H1 (cell line): ENCODE results near the gene ZIC1.

Source experiments
- BRCA1 ChIP-seq: IDR thresholded peaks from 2 replicates; pipeline ENCODE4 v1.6.1; 2012; ENCODE audit warnings: low read depth, low read length, improper control_type of control experiment
- EGR1 ChIP-seq: IDR thresholded peaks from 2 replicates; pipeline ENCODE4 v1.6.1; 2011; ENCODE audit warnings: low read depth, low read length, borderline replicate concordance
- EZH2 ChIP-seq: fragments of 200-600 bp; sonication (generic); IDR thresholded peaks from 2 replicates; pipeline ENCODE4 v1.7.1; 2012; ENCODE audit warnings: low read depth, mild to moderate bottlenecking, moderate library complexity, low read length, inconsistent platforms; ENCODE audit not compliant: severe bottlenecking
- NRF1 ChIP-seq: IDR thresholded peaks from 2 replicates; pipeline ENCODE4 v1.6.1; 2011; ENCODE audit warnings: mild to moderate bottlenecking, low read depth, low read length, improper control_type of control experiment
- POLR2AphosphoS5 ChIP-seq: IDR thresholded peaks from 2 replicates; pipeline ENCODE4 v1.6.1; 2011; ENCODE audit warnings: low read depth, low read length
- RAD21 ChIP-seq, 2 experiments: IDR thresholded peaks in 1 of 2; conservative IDR thresholded peaks in 1 of 2; 2 replicates each; pipeline ENCODE4 v1.6.1; 2011; ENCODE audit warnings: low read depth in 2 of 2, low read length in 2 of 2, improper control_type of control experiment in 1 of 2, inconsistent platforms in 1 of 2, mild to moderate bottlenecking in 1 of 2, moderate library complexity in 1 of 2
- SP2 ChIP-seq: IDR thresholded peaks from 2 replicates; pipeline ENCODE4 v1.6.1; 2012; ENCODE audit warnings: mild to moderate bottlenecking, low read length, inconsistent platforms
- TEAD4 ChIP-seq: IDR thresholded peaks from 2 replicates; pipeline ENCODE4 v1.6.1; 2012; ENCODE audit warnings: low read depth, low read length, inconsistent platforms, mixed read lengths
- TF ChIP-seq, protein P1 (sequence below): IDR thresholded peaks from 2 replicates; pipeline ENCODE4 v1.6.1; 2012; ENCODE audit warnings: inconsistent platforms
- TF ChIP-seq, protein P2 (sequence below), 3 experiments: IDR thresholded peaks; 1 replicate in 2 of 3; 2 replicates in 1 of 3; pipeline versions ENCODE4 v1.5.1 to v1.6.1; 2011; ENCODE audit warnings: low read length in 3 of 3, mild to moderate bottlenecking in 3 of 3, inconsistent platforms in 2 of 3, low read depth in 1 of 3, moderate library complexity in 1 of 3; ENCODE audit not compliant: insufficient read depth in 1 of 3; ENCODE audit errors: control extremely low read depth in 1 of 3

DNA sequence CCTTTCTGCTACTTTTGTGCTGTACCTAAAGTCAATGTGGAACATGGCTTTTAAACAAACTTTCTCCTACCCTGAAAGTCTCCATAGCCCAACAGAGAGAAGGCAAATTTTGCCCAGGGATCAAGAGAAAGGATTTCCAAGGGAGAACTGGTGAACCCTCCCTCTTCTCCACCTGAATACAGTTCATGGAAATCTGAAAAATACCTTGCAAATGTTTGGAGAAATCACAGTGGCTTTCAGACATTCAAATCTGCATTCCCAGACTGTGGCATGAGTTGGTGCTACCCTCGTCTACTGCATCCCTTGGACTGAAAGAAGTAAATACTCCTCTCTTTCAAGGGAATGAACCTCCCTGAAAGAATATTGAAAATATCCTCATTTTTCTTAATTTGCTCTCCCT, 41.5 kb upstream of the ZIC1 start:
- TF ChIP-seq, protein P1, sequence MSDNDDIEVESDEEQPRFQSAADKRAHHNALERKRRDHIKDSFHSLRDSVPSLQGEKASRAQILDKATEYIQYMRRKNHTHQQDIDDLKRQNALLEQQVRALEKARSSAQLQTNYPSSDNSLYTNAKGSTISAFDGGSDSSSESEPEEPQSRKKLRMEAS = no peak
- TF ChIP-seq NRF1 (no peak), RAD21 (IDR thresholded peaks at IDR 0.05 in 1 of 2, conservative IDR thresholded peaks at IDR 0.05 in 1 of 2; ENCODE audit: low read depth in 2 of 2, low read length in 2 of 2) (no peak), BRCA1 (no peak), SP2 (no peak), POLR2AphosphoS5 (no peak), EZH2 (no peak), EGR1 (no peak), TEAD4 (no peak)
- TF ChIP-seq, protein P2, sequence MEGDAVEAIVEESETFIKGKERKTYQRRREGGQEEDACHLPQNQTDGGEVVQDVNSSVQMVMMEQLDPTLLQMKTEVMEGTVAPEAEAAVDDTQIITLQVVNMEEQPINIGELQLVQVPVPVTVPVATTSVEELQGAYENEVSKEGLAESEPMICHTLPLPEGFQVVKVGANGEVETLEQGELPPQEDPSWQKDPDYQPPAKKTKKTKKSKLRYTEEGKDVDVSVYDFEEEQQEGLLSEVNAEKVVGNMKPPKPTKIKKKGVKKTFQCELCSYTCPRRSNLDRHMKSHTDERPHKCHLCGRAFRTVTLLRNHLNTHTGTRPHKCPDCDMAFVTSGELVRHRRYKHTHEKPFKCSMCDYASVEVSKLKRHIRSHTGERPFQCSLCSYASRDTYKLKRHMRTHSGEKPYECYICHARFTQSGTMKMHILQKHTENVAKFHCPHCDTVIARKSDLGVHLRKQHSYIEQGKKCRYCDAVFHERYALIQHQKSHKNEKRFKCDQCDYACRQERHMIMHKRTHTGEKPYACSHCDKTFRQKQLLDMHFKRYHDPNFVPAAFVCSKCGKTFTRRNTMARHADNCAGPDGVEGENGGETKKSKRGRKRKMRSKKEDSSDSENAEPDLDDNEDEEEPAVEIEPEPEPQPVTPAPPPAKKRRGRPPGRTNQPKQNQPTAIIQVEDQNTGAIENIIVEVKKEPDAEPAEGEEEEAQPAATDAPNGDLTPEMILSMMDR (IDR thresholded peaks at IDR 0.05; ENCODE audit: control extremely low read depth in 1 of 3, insufficient read depth in 1 of 3, low read depth in 1 of 3, low read length in 3 of 3) = no peak
